ENCODE data around the gene MLLT10.
A peak's percentile ranks its signal among the peaks of the same experiment; 100 is the strongest.
"Not testable (repeated sequence)": the region's sequence is repeated elsewhere in the genome, so short reads cannot be mapped to it uniquely, and the experiment has no call there.

Gene MLLT10

GRCh38 chr10:21529032-21529910 lies 4.8 kb upstream of the MLLT10 start:
- no peak for DNase-seq

GRCh38 chr10:21530168-21530567 lies 3.9 kb upstream of the MLLT10 start:
- no peak for DNase-seq

GRCh38 chr10:21530641-21531040 lies 3.4 kb upstream of the MLLT10 start:
- DNase-seq, result no peak

GRCh38 chr10:21531164-21531563 lies 2.9 kb upstream of the MLLT10 start:
- no peak for DNase-seq

- DNase-seq, result no peak
Measured at GRCh38 chr10:21532694-21533466, 1.2 kb upstream of the MLLT10 start.

- DNase-seq, result no peak
Measured at GRCh38 chr10:21534280-21534586, 201 bp downstream of the MLLT10 start.

- DNase-seq, result peak; percentile 41
Measured at GRCh38 chr10:21534604-21535493, 817 bp downstream of the MLLT10 start.

- DNase-seq, result no peak
Measured at GRCh38 chr10:21535494-21535965, 1.5 kb downstream of the MLLT10 start.

- not testable (repeated sequence) for DNase-seq
Measured at GRCh38 chr10:21535976-21536375, 1.9 kb downstream of the MLLT10 start.

- DNase-seq, result no peak
Measured at GRCh38 chr10:21536874-21537273, 2.8 kb downstream of the MLLT10 start.

- DNase-seq, result not testable (repeated sequence)
Measured at GRCh38 chr10:21540701-21541100, 6.7 kb downstream of the MLLT10 start.

GRCh38 chr10:21547246-21547645 lies 13.2 kb downstream of the MLLT10 start:
- no peak for DNase-seq

GRCh38 chr10:21552638-21553037 lies 18.6 kb downstream of the MLLT10 start:
- no peak for DNase-seq

- no peak for DNase-seq
Measured at GRCh38 chr10:21556527-21556926, 22.5 kb downstream of the MLLT10 start.

- not testable (repeated sequence) for DNase-seq
Measured at GRCh38 chr10:21558984-21559383, 25.0 kb downstream of the MLLT10 start.

- no peak for DNase-seq
Measured at GRCh38 chr10:21570761-21571521, 36.9 kb downstream of the MLLT10 start.

GRCh38 chr10:21572578-21572977 lies 38.5 kb downstream of the MLLT10 start:
- DNase-seq, result no peak

- not testable (repeated sequence) for DNase-seq
Measured at GRCh38 chr10:21574514-21574913, 40.5 kb downstream of the MLLT10 start.

GRCh38 chr10:21579291-21579690 lies 45.3 kb downstream of the MLLT10 start:
- no peak for DNase-seq

- not testable (repeated sequence) for DNase-seq
Measured at GRCh38 chr10:21581421-21581834, 47.4 kb downstream of the MLLT10 start.

GRCh38 chr10:21584834-21585530 lies 51.0 kb downstream of the MLLT10 start:
- no peak for DNase-seq

GRCh38 chr10:21587391-21587790 lies 53.4 kb downstream of the MLLT10 start:
- DNase-seq, result no peak
